ENCODE measurements around the gene ACTR3C.
A peak's percentile ranks its signal among the peaks of the same experiment; 100 is the strongest.
"Not testable (repeated sequence)": the region's sequence is repeated elsewhere in the genome, so short reads cannot be mapped to it uniquely, and the experiment has no call there.

ACTR3C gene

DNA sequence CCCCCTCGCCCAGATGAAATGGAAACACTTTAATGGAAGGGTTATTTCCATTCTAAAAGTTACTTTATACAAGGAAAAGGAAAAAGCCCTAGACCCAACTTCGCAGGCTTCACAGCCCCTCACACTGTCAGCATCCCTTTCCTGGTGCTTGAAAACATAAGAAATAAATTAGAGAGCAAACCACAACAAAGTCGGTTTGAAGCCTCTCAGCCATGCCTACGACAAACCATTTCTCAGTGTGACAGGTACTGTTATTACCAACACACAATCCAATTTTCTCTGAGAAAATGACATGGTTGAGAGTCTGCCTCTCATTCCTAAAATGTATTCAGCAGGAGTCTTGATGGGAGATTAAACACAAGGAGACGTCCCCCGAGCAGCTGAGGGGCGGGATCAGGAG is 51.4 kb downstream of the ACTR3C start:
- DNase-seq, result not testable (repeated sequence)

DNA sequence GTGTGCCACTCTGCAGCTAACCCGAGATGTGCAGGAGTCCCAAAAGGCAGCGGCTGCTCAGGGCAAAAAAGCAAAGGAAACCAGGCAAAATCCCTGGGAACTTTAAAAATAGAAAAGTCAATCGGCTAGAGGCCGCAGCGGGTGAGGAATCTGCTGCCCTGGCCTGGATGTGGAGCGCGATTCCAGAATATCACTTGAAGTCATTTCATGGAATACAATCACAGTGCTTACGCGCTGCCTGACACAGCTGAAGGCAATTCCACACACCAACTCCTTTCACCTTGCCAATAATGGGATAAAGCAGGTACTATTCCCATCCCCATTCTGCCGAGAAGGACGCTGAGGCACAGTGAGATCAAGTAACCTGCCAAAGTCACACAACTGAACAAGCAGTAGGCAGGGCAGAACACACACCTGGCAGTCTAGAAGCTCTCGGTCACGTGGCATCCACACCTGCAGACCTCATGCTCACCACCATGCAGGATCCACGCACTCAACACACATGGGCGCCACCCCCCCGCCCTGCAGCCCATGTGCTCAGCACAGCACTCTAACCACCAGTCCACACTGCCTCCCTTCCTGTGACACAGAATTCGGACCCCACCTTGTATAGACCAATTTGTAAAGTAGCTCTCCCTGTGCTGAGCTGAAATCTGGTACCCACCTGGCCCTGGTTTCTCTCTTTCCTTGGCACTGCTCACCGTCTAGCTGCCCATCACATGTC is 53.1 kb downstream of the ACTR3C start:
- not testable (repeated sequence) for DNase-seq

DNA sequence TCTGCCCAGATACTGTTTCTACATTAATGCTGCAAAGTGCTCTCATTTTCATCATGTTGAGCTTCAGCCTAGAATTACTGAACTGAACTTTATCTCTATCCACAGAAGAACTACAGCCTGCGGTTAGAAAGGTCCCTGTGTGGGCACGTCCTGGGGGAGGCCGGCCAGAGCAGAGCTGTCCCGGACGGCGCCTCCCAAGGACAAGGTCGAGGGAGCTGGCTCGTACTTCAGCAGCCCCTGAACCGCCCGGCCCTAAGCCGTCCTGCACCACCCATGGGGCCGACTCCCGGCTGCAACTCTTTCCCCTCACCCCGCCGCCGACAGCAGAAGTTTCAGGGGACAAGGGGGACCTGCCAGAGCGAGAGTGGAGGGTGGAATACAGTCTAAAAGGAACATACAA is 54.5 kb downstream of the ACTR3C start:
- not testable (repeated sequence) for DNase-seq

DNA sequence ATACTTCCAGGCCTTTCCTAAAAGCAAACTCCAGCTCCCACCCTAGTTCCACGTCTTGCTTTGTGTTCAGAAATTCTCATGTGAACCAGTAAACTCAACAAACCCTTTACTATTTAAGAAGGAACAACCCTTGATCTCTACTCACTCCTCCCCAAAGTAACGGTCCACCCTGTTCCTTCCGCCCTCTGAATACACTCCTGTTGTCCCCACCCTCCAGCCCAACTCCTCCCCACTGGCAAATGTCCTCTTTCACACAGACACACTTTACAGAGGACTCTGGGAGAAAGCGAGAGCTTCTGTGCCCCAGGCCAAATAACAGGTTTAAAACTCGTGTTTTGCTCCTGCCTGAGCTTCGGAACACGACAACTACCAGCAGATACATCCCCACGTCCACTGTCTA is 55.1 kb downstream of the ACTR3C start:
- DNase-seq, result not testable (repeated sequence)

DNA sequence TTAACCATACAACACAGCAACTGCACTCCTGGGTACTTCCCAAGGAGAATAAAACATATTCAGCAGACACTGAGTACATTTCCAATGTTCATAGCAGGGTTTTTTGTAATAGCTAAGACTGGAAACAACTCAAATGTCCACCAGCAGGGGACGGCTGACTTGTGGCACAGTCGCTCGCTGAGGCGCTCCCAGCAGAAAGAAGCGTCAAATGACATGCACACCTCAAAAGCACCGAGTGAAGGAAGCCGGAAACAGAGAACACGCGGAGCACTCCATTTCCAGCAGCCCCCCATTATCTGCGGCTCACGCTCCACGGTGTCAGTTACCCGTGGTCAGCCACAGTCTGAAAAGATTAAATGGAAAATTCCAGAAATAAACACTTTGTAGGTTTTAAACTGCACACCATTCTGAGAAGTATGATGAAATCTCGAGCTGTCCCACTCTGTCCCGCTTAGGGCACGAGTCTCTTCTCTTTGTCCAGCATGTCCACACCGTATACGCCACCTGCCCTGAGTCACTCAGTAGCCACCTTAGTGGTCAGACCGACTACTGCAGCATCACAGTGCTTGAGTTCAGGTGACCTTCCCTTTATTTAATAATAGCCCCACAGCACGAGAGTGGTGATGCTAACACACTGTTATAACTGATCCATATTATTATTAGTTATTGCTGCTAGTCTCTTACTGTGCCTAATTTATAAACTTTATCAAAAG is 56.2 kb downstream of the ACTR3C start:
- not testable (repeated sequence) for DNase-seq

DNA sequence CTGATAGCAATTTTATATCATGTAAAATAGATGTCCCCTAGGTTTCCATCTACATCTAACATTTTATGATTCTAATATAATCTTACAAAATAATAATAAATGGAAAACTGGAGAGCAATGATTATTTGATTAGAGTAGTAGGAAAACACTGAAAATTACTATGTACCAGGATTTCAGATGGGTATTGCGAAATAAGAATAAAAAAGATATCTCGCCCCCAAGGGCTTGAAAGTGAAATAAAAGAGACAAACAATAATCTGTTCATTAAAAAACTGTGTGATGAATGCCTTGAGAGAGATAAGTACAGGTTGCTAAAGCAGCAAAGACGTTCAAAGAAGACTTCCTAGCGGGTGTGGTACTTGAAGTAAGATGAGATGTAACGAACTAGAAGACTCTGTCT is 60.7 kb downstream of the ACTR3C start:
- not testable (repeated sequence) for DNase-seq

DNA sequence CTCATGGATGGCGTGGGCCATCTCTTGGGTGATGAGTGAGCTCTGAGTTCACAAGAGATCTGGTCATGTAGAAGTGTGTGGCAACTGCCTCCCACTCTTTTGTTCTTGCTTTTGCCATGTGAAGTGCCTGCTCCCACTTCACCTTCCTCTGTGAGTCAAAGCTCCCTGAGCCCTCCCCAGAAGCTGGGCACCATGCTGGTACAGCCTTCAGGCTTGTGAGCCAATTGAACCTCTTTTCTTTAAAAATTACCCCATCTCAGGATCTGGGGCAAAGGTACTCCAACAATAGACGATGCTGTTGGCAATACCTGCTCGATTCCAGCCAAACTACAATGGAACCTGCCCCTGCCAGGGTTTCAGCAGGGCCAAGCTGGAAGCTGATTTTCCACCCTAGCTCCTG is 75.6 kb downstream of the ACTR3C start:
- not testable (repeated sequence) for DNase-seq

DNA sequence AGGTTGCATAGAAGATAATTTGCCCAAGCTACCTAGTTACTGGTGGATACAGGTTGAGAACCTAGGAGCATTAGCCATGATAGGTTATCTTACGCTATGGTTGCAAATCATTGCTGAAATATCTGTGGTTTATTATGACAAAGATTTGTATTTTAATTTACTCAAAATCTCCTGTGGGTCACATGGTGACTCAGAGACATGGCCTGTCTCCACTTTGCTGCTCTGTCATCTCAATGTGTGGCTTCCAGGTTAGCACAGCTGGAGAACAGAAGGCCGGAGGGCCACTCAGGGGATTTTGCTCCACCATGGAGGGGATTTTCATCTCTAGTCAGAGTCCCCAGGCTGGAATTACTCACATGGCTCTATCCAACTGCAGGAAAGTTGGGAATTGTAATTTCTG is 78.1 kb downstream of the ACTR3C start:
- DNase-seq, result not testable (repeated sequence)

DNA sequence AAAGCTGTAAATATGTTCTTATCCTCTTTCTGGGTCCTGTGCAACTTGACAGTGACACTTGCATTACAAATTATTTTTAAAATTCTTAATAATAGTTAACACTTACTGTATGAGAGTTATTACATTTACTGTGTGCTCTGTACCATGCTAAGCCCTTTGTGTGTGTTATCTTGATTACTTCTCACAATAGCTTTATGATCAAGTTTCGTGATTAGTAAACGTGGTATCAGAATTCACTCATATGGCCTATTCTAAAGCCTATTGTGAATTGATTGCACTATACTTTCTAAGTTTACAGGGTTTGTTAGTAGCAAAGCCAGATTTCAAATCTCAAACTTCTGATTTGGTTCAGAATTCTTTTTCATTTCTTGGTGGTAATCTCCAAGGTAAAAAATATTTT is 80.4 kb downstream of the ACTR3C start:
- not testable (repeated sequence) for DNase-seq

DNA sequence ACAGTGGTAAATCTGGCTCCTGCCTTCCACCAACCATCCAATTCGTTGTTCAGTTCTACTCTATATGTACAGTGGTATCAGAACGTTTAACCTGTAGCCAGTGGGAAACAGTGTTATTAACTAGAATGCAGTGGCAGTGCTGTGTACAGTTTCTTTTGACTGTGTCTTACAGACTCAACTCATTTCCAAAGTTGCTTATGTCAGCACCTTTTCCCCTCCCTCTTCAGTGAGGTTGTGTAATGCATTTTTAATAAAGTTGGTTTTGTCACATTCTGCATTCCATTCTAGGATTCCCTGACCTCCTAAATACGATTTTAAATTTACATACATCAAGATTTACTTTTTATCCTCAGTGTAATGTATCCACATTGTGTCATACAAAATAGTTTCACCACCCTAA is 97.9 kb downstream of the ACTR3C start:
- not testable (repeated sequence) for DNase-seq

DNA sequence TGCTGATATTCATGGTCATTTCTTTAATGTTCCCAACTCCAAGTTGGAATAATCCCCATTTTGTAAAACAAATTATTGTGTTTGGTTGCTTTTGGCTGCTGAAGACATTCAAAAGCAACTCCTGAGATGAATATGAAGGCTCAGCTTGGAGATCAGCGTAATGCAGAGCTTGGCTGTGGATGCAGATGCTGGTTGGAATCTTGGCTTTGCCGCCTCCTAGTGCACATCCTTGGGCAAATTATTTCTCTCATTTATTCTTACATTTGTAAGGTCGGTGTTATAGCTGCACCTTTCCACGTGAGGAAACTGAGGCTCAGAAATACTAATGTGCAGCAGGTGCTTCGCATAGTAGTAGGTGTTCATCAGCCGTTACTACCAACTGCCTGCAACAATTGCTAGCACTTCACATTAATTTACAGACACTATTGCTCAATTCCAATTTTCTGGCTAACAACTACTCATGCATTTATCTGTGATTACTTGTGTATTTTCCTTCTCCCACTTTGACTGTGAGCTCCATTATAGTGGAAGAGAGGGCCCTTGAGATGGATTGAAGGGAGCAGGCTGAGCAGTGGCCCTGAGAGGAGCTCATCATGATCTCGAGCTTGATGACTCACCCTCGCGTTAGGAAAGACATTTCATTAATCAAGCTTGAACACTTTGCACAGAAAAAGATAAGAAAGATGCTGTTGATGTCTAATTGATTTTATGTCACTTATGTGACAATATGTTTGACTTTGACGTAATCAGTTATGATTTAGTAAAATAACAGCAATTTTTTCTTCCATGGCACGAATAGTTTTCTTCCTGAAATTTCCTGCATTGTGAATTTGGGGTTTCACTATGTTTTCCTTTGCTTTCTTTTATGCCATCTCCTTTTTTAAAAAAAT is 101.0 kb downstream of the ACTR3C start:
- peak; percentile 37 for DNase-seq

DNA sequence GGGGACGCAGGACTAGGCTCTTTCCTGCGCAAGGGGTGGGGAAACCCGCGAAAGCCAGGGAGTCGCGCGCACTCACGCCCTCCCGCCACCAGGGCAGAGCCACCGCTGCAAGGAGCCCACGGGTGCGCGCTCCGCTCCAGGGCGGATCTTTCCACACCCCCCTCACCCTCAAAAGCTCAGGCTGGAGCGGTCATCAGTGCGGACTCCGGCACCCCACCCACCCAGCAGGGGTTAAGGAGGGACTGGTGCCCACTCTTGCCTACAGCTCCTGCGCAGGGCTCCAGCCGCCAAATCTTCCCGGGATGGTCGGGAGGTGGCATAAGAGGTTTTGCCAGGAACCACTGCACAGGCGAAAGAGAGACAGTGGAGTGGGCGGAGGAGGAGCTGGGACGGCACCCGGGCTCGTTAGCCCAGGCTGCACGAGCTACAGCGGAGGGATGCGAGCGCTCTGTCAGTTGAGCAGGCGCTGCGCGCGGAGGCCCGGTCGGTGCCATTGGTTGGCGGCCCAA is 102.6 kb downstream of the ACTR3C start:
- DNase-seq, result peak; percentile 68

DNA sequence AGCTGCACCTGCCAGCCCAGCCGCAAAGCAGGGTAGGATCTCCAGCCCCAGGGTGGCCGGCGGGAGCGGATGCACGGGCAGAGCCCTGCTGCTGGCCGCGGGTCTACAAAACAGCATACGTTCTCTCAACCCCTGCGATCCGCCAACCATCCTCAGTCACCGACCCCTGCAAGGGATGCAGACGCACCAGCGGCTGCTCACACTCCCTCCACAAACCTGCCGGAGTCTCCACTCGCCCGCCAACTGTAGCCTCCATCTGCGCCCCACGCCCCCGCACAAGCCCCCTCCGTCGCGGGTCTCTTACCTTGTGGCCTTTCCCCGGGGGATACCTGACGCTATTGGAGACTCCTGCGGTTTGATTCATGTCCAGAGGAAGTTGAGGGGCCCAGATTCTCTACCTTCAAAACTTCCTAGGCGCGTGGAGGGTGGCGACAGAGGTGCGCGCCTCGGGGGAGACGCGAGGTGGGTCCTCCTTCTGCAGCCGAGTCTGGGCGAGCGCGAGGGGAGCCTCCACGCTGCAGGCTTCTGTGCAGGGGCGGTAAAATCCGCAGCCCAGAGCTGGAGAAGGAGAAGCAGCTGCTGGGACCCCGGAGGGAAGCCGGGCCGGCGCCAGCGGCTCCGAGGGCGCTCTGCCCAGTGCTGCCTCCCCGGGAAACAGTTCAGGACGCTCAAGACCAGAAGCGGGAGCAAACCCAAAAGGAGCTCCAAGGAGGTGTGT is 103.2 kb downstream of the ACTR3C start:
- DNase-seq, result not testable (repeated sequence)

DNA sequence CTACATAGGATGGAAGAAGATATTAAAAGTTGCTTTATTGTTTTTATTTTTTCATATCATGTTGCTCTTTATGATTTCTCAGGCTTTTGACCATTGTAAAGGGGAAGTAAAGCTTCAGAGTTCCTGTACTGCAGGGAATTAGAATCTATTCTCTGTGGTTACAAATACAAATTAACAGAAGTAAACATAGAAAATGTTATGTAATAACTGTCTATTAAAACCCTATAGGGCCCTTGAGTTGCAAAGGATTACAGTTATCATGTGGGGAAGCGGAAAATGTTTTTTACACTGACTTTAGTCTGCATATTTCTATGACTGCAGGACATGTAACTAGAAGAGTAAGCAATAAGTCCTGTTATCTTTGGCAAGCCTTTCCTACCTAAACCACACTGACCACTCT is 116.5 kb downstream of the ACTR3C start:
- DNase-seq, result not testable (repeated sequence)

DNA sequence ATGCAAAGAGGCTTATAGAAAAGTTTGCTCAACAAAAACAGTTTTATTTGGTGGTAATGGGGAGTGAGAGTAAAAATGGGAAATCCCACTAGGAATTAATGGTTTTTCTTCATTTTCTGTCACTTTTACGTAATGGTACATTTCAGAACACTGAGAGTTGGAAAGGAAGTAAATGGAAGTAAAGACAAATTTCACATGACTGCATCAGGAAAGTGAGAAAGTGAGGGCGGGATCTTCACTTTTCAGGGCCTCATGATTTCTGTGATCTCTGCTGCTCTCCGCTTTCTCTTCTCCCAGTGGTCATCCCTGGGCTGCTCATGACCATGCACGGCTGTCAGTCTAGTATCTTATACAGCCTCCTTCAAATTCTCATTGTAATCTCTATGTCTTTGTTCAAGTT is 117.5 kb downstream of the ACTR3C start:
- DNase-seq, result not testable (repeated sequence)

DNA sequence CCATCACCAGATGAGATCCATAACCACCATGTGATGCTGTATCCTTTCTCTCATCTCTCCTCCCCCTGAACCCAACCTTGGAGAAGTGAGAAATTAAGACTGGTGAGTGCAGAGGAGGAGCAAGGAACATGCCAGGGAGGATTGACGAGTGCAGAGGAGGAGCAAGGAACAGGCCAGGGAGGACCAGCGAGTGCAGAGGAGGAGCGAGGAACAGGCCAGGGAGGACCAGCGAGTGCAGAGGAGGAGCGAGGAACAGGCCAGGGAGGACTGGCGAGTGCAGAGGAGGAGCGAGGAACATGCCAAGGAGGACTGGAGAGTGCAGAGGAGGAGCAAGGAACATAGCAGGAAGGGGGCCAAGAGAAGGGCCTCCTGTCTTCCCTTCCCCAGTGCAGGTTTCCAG is 118.8 kb downstream of the ACTR3C start:
- DNase-seq, result not testable (repeated sequence)

DNA sequence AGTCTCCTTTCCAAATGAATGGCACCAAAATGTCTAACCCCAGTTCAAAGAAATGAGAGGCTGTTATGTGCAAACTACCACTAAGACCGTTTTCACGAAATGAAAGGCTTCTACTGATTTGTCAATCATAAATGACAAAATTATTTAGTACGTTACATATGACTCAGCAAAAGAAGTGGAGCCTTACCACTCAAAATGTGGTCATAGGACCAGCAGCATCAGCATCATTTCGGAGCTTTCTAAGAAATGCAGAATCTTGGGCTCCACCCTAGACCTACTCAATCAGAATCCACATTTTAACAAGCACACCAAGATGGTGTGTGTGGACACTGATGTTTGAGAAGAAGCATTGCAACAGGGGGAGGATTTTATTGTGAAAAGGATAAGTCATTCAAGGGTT is 120.5 kb downstream of the ACTR3C start:
- DNase-seq, result not testable (repeated sequence)

All from DMS53 (cell line).